Stomach (tissue), 9 donors: ENCODE results near the gene CC2D2B. TPM values are rescaled to one million over a fixed set of nuclear protein-coding genes. Genes with fewer than 3 reads are reported as not detected.
"Not testable (repeated sequence)": the region's sequence is repeated elsewhere in the genome, so short reads cannot be mapped to it uniquely, and the experiment has no call there.

Source experiments
- DNase-seq, 2 donors: peaks; one replicate each; pipeline versions ENCODE4 v3.0.0 to v3.0.0-alpha.2; 2013 to 2019
- H3K27ac ChIP-seq, 5 donors: fragments of 200-600 bp in 4 of 5; sonication (generic) in 4 of 5; one replicate each; pipeline ENCODE4 v1.5.1; 2013 to 2019; ENCODE audit warnings: mild to moderate bottlenecking in 1 of 5, moderate library complexity in 1 of 5
- H3K27me3 ChIP-seq, 3 donors: fragments of 200-600 bp; sonication (generic); one replicate each; pipeline ENCODE4 v1.5.1; 2017 to 2019; ENCODE audit warnings: mixed run types in 1 of 3
- H3K36me3 ChIP-seq, 4 donors: fragments of 200-600 bp; sonication (generic); 1 replicate in 3 of 4; 2 replicates in 1 of 4; pipeline ENCODE4 v1.5.1; 2016 to 2019
- H3K4me1 ChIP-seq, 4 donors: fragments of 200-600 bp; sonication (generic); one replicate each; pipeline ENCODE4 v1.5.1; 2016 to 2019
- H3K4me3 ChIP-seq, 4 donors: fragments of 200-600 bp; sonication (generic) in 3 of 4; one replicate each; pipeline ENCODE4 v1.5.1; 2016 to 2019; ENCODE audit warnings: mild to moderate bottlenecking in 1 of 4
- H3K9me3 ChIP-seq, 4 donors: fragments of 200-600 bp; sonication (generic); one replicate each; pipeline ENCODE4 v1.5.1; 2016 to 2019
- CTCF ChIP-seq, 7 experiments: fragments of 450-650 bp in 4 of 7; fragments of 200-600 bp in 3 of 7; sonication (generic) in 3 of 7; IDR thresholded peaks; one replicate each; pipeline ENCODE4 v1.5.1; 2016 to 2019; ENCODE audit warnings: antibody characterized with exemption in 7 of 7, control low read depth in 2 of 7, mild to moderate bottlenecking in 1 of 7
- EP300 ChIP-seq: sonication (generic); formaldehyde crosslinking; IDR thresholded peaks from one replicate; pipeline ENCODE4 v1.6.1; 2017; ENCODE audit warnings: antibody characterized with exemption
- POLR2A ChIP-seq, 4 donors: fragments of 450-650 bp; IDR thresholded peaks; one replicate each; pipeline ENCODE4 v1.6.1; 2016; ENCODE audit warnings: antibody characterized with exemption in 4 of 4, control low read depth in 2 of 4, mild to moderate bottlenecking in 1 of 4, moderate library complexity in 1 of 4
- POLR2AphosphoS5 ChIP-seq, 3 donors: sonication (generic); formaldehyde crosslinking; IDR thresholded peaks; one replicate each; pipeline ENCODE4 v1.6.1; 2016; ENCODE audit warnings: antibody characterized with exemption in 3 of 3
- WGBS, 5 donors: extraction: QIAGEN DNeasy Blood & Tissue Kit in 3 of 5; methylation state at CpG; one replicate each; pipeline versions ENCODE4 v1.1.5 to v1.1.7; 2013 to 2018; 5-methylcytosine and 5-hydroxymethylcytosine counted together
- intact Hi-C: fragments of 100-400 bp; cut with DNase I; formaldehyde crosslinking; loops from one replicate; pipeline ENCODE4 v1.15.1; 2023; ENCODE audit warnings: low total_unique reads
- polyA plus RNA-seq, 3 donors: library from polyadenylated mRNA; stranded (reverse); fragments of 200-250 nt; gene quantifications; one replicate each; pipeline ENCODE4 v1.2.3, GENCODE V29; 2013
- total RNA-seq, 5 donors: library from RNA; depleted of rRNA; stranded (reverse); fragments of >200 nt; gene quantifications; one replicate each; pipeline versions ENCODE4 v1.1.0 to v1.2.3, GENCODE V29; 2014 to 2016
- donor health status: healthy with polysubstance abuse.
- donor health status: Bipolar disorder and iron deficiency.
- donor health status: healthy.

Gene CC2D2B
- total and polyA plus RNA-seq, 8 donors: 0.12 to 9.2 (median 1.2) TPM; not detected in 3

DNA sequence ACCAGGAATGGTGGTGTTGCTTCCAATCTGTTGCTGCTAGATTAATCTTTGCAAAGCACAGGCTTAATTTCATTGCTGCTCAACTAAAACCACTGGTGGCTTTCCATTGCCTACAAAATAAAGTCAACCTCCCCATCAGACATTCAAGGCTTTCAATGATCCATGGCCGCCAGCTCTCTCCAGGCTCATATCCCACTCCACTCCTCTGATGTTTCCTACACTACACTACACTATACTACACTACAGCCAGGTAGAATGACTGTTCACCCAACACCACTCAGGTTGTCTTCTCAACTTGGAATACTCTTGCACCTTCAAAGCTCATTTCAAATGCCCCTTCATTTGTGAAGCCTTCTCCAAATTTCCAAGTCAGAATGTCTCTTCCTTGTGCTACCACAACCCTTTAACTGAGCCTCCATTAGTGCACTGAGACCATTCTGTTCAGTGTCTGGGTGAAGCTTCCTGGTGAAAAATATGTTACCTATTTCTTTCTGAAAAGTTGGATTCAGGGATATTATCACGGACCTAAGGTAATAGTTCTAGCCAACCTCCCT is 35.5 kb upstream of the CC2D2B start:
- Histone ChIP-seq H3K9me3 (no peaks in the 10 kb centered on the region), H3K27me3 (no peaks in the 10 kb centered on the region), H3K4me3 (no peak overlapping the region), H3K4me1 (no peaks in the 10 kb centered on the region), H3K27ac (no peak overlapping the region), H3K36me3 (peaks cover 24 to 78% (median 67%) of the 10 kb centered on the region in 4 donors)
- intact Hi-C loops: no loop called here
- no peak for DNase-seq
- TF ChIP-seq CTCF (IDR thresholded peaks at IDR 0.05): no peak
- TF ChIP-seq EP300: no peak
- no peak for TF ChIP-seq POLR2A (IDR thresholded peaks at IDR 0.05)
- TF ChIP-seq POLR2AphosphoS5 (IDR thresholded peaks at IDR 0.05): no peak
- WGBS, 5 donors: 58 to 97% (median 94%) methylated on average over 2 of the region's 2 CpGs

GRCh38 chr10:95873139-95873538 is 34.6 kb upstream of the CC2D2B start:
- TF ChIP-seq EP300 (no peak), POLR2A (IDR thresholded peaks at IDR 0.05) (no peak), CTCF (IDR thresholded peaks at IDR 0.05) (no peak), POLR2AphosphoS5 (IDR thresholded peaks at IDR 0.05) (no peak)
- intact Hi-C loops: no loop called here
- 93 to 98% (median 97%) methylated on average over 2 of the region's 2 CpGs for WGBS, 5 donors
- H3K27me3 ChIP-seq: no peaks in the 10 kb centered on the region
- H3K4me1 ChIP-seq: no peaks in the 10 kb centered on the region
- no peaks in the 10 kb centered on the region for H3K9me3 ChIP-seq
- no peak overlapping the region for H3K27ac ChIP-seq
- H3K4me3 ChIP-seq: no peak overlapping the region
- H3K36me3 ChIP-seq: peaks cover 19 to 69% (median 58%) of the 10 kb centered on the region in 4 donors
- DNase-seq: no peak

GRCh38 chr10:95873651-95874050 is 34.1 kb upstream of the CC2D2B start:
- no peak overlapping the region for H3K4me3 ChIP-seq
- H3K36me3 ChIP-seq: peaks cover 15 to 64% (median 55%) of the 10 kb centered on the region in 4 donors
- 90 to 94% (median 94%) methylated on average over 4 of the region's 4 CpGs for WGBS, 5 donors
- DNase-seq: no peak
- H3K4me1 ChIP-seq: no peaks in the 10 kb centered on the region
- intact Hi-C loops: no loop called here
- no peak overlapping the region for H3K27ac ChIP-seq
- H3K9me3 ChIP-seq: no peaks in the 10 kb centered on the region
- no peaks in the 10 kb centered on the region for H3K27me3 ChIP-seq
- no peak for TF ChIP-seq CTCF (IDR thresholded peaks at IDR 0.05)
- TF ChIP-seq EP300: no peak
- TF ChIP-seq POLR2A (IDR thresholded peaks at IDR 0.05): no peak
- no peak for TF ChIP-seq POLR2AphosphoS5 (IDR thresholded peaks at IDR 0.05)

DNA sequence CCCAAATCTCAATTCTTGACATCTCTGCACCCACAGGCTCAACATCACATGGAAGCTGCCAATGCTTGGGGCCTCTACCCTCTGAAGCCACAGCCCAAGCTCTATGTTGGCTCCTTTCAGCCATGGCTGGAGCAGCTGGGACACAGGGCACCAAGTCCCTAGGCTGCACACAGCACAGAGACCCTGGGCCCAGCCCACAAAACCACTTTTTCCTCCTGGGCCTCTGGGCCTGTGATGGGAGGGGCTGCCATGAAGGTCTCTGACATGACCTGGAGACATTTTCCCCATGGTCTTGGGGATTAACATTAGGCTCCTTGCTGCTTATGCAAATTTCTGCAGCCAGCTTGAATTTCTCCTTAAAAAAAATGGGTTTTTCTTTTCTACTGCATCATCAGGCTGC is 33.0 kb upstream of the CC2D2B start:
- DNase-seq, H3K9me3 ChIP-seq, intact Hi-C loops, H3K27me3 ChIP-seq, H3K4me3 ChIP-seq, H3K27ac ChIP-seq, H3K4me1 ChIP-seq: not testable (repeated sequence)
- peaks cover 14 to 60% (median 55%) of the 10 kb centered on the region in 4 donors for H3K36me3 ChIP-seq

- 94 to 100% (median 100%) methylated on average over 1 of the region's 1 CpG for WGBS, 5 donors
- TF ChIP-seq POLR2A (IDR thresholded peaks at IDR 0.05) (no peak), CTCF (IDR thresholded peaks at IDR 0.05) (no peak), EP300 (no peak), POLR2AphosphoS5 (IDR thresholded peaks at IDR 0.05) (no peak)
- DNase-seq: no peak
- no peak overlapping the region for H3K4me3 ChIP-seq
- H3K27me3 ChIP-seq: no peaks in the 10 kb centered on the region
- no peak overlapping the region for H3K27ac ChIP-seq
- no peaks in the 10 kb centered on the region for H3K4me1 ChIP-seq
- peaks cover 14 to 50% (median 40%) of the 10 kb centered on the region in 4 donors for H3K36me3 ChIP-seq
- H3K9me3 ChIP-seq: no peaks in the 10 kb centered on the region
- intact Hi-C loops: no loop called here
Observed at GRCh38 chr10:95876756-95877155, 31.0 kb upstream of the CC2D2B start.
